CD4-positive, alpha-beta T cell (primary cell): Measurements from ENCODE around the gene RADIL. TPM values are rescaled to one million over a fixed set of nuclear protein-coding genes. Genes with fewer than 3 reads are reported as not detected.

Experiments used
- ATAC-seq: fragments of 200-7000 bp; cut with Tn5 transposase; one replicate; pipeline ENCODE4 v1.10.0; 2022; ENCODE audit warnings: mild to moderate bottlenecking; ENCODE audit not compliant: poor library complexity
- CTCF ChIA-PET: fragments of 350-600 bp; sonication (Branson Sonifier 250); formaldehyde crosslinking; loops from one replicate; lab custom pipeline; 2021; ENCODE audit warnings: antibody characterized with exemption, inconsistent platforms; lab: Charles Lee
- POLR2A ChIA-PET: fragments of 350-600 bp; sonication (Branson Sonifier 250); formaldehyde crosslinking; loops from one replicate; lab custom pipeline; 2021; ENCODE audit warnings: antibody characterized with exemption, inconsistent platforms; lab: Charles Lee
- DNase-seq, 14 experiments: peaks; one replicate each; pipeline ENCODE4 v3.0.0-alpha.2; 2013 to 2020; ENCODE audit warnings: mixed read lengths in 2 of 14
- H3K27ac ChIP-seq, 2 donors: one replicate each; pipeline versions ENCODE4 v1.5.1 to v1.7.0; 2013; ENCODE audit warnings: low read length in 2 of 2, low read depth in 1 of 2, mild to moderate bottlenecking in 1 of 2
- H3K27me3 ChIP-seq, 2 experiments: 1 replicate in 1 of 2; 2 replicates in 1 of 2; pipeline versions ENCODE4 v1.6.1 to v1.7.0; 2013; ENCODE audit warnings: low read length in 2 of 2, control low read depth in 1 of 2, mild to moderate bottlenecking in 1 of 2, moderate library complexity in 1 of 2; ENCODE audit not compliant: insufficient read depth in 2 of 2, control insufficient read depth in 1 of 2
- H3K36me3 ChIP-seq: one replicate; pipeline ENCODE4 v1.6.1; 2013; ENCODE audit warnings: low read length, control low read depth; ENCODE audit not compliant: insufficient read depth
- H3K4me1 ChIP-seq: one replicate; pipeline ENCODE4 v1.6.1; 2013; ENCODE audit warnings: low read length, control low read depth; ENCODE audit not compliant: insufficient read depth
- H3K4me3 ChIP-seq: one replicate; pipeline ENCODE4 v1.5.1; 2013; ENCODE audit warnings: mild to moderate bottlenecking, low read length, moderate library complexity
- H3K9me3 ChIP-seq, 2 experiments: 1 replicate in 1 of 2; 2 replicates in 1 of 2; pipeline versions ENCODE4 v1.6.1 to v1.7.0; 2013; ENCODE audit warnings: low read length in 2 of 2, mild to moderate bottlenecking in 2 of 2, control low read depth in 1 of 2, moderate library complexity in 1 of 2; ENCODE audit not compliant: control insufficient read depth in 1 of 2, insufficient read depth in 1 of 2
- H3K27ac Mint-ChIP-seq: one replicate; pipeline ENCODE4 v1.8.0; 2020; ENCODE audit warnings: mixed read lengths
- H3K27me3 Mint-ChIP-seq: one replicate; pipeline ENCODE4 v1.8.0; 2021; ENCODE audit warnings: mixed read lengths
- H3K36me3 Mint-ChIP-seq: one replicate; pipeline ENCODE4 v1.8.0; 2021; ENCODE audit warnings: low read depth, mixed read lengths
- H3K4me1 Mint-ChIP-seq: one replicate; pipeline ENCODE4 v1.8.0; 2021; ENCODE audit warnings: low read depth, mixed read lengths
- H3K4me3 Mint-ChIP-seq: one replicate; pipeline ENCODE4 v1.8.0; 2020; ENCODE audit warnings: mild to moderate bottlenecking, mixed read lengths
- H3K9me3 Mint-ChIP-seq: one replicate; pipeline ENCODE4 v1.8.0; 2020; ENCODE audit warnings: mixed read lengths
- intact Hi-C, 2 experiments: fragments of 100-400 bp; cut with DNase I in 1 of 2; cut with micrococcal nuclease in 1 of 2; formaldehyde crosslinking; loops; one replicate each; pipeline versions ENCODE4 v1.15.1 to v1.9.0; 2023 to 2025; cut with DNase I, micrococcal nuclease
- total RNA-seq, 174 experiments: library from RNA in 2 of 174; stranded (reverse) in 2 of 174; gene quantifications; one replicate each; pipeline ENCODE4 v1.2.3 and lab custom pipeline; 2021 to 2026
- TF ChIP-seq, protein P1 (sequence below): fragments of 200-600 bp; IDR thresholded peaks from one replicate; pipeline ENCODE4 v1.8.0; 2022; ENCODE audit warnings: antibody characterized with exemption, mild to moderate bottlenecking

The RADIL gene
- total RNA-seq, 2 experiments from 2014 or later: not detected

DNA sequence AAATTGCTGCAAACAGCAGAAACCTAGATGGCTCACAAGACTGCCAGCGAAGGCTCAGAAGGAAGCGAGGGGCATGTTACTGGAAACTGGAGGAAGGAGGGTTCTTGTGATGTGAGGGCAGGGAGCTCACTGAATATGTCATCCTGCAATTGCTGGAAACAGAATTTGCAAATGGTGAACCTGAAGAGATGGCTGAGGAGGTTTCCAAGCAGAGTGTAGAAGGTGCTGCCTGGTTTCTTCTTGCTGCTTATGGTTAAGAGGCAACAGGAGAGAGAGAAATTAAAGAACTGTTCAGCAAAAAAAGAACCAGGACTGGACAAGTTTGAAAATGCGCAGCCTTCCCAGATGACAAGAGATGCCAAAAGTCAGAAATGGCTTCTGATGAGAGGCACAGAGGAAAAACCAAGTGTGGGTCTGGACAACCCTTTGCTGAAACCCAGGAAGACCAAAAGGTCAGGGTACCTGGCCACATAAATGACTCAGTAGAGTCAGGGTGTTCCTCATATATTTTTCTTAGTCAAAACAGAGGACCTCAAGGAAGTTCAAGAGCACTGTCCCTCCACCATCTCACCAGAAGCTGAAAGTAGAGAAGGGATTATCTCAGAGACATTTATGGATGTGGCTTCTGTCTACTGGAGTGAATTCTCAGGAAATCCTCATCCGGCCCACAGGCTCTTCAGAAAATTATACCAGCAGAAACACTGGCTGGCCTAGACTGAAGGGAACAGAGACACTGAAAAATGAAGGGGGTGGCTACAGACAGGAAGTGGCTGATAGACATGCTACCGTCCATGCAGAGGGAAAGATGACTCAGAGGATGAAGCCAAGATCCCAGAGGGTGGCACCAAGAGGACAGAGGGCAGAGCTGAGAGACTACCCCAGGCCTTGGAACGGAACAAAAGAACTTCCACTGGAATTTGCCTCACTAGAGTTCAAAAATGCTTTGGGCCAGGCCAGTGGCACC lies 31.8 kb downstream of the RADIL start:
- Mint-ChIP-seq H3K36me3 (no peaks in the 10 kb centered on the region), H3K4me3 (no peak overlapping the region), H3K27ac (no peak overlapping the region), H3K4me1 (no peaks in the 10 kb centered on the region), H3K27me3 (no peaks in the 10 kb centered on the region), H3K9me3 (no peaks in the 10 kb centered on the region)
- TF ChIP-seq, protein P1, sequence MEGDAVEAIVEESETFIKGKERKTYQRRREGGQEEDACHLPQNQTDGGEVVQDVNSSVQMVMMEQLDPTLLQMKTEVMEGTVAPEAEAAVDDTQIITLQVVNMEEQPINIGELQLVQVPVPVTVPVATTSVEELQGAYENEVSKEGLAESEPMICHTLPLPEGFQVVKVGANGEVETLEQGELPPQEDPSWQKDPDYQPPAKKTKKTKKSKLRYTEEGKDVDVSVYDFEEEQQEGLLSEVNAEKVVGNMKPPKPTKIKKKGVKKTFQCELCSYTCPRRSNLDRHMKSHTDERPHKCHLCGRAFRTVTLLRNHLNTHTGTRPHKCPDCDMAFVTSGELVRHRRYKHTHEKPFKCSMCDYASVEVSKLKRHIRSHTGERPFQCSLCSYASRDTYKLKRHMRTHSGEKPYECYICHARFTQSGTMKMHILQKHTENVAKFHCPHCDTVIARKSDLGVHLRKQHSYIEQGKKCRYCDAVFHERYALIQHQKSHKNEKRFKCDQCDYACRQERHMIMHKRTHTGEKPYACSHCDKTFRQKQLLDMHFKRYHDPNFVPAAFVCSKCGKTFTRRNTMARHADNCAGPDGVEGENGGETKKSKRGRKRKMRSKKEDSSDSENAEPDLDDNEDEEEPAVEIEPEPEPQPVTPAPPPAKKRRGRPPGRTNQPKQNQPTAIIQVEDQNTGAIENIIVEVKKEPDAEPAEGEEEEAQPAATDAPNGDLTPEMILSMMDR: no peak
- H3K9me3 ChIP-seq: peaks cover 0 to 7% of the 10 kb centered on the region in 2 experiments
- H3K4me3 ChIP-seq: no peak overlapping the region
- H3K27me3 ChIP-seq: no peaks in the 10 kb centered on the region
- DNase-seq (no peak), ATAC-seq (no peak)
- no peak overlapping the region for H3K27ac ChIP-seq
- no peaks in the 10 kb centered on the region for H3K36me3 ChIP-seq
- ChIA-PET CTCF (interaction anchor here (1.0 kb wide), 1 partner anchor 19 kb away, joined by 4 read pairs; no protein-coding TSS in a partner anchor), POLR2A (no interaction called here)
- intact Hi-C loops: no loop called here
- H3K4me1 ChIP-seq: no peaks in the 10 kb centered on the region

DNA sequence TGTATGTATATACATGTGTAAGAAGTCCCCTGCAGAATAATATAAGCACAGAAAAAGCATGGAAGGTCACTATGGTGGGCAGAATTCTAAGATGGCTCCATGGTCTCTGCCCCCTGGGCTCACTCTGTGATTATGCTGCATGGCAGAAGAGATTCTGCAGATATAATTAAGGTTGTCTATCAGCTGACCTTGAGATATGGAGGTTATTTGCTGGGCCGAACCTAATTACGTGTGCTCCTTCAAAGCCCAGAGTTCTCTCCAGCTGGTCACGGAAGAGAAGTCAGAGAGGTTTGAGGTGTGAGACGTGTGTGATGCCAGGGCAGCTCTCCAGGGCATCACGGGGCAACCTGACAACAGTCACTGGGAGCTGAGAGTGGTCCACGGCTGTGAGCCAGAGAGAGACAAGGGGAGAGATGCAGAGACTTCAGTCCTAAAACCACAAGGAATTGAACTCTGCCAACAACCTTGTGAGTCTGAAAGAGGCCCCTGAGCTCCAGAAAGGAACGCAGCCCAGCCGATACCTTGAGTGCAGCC lies 33.2 kb downstream of the RADIL start:
- no peak for ATAC-seq
- H3K4me3 Mint-ChIP-seq: no peak overlapping the region
- CTCF ChIA-PET: interaction anchor here (0.5 to 1.0 kb wide), 2 partner anchors 20 to 197 kb away, joined by 4 read pairs; no protein-coding TSS in a partner anchor

DNA sequence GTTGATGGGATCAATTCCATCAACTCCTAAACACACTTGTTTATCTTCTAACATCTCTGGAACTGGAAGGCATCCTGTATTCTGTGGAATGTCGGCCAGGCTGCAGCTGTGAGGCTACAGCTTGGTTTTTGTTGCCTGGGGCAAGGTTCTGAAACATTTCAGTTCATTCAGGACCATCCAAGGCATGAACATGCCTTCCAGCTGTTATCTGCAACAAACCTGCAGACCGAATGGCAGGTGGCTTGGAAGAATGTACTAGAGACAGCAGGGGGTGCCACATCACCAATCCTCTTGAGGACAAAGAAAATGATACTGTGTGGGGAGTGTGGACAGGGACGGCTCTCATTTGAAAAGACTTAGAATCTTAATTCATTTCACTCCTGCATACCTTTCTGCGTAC lies 34.1 kb downstream of the RADIL start:
- H3K36me3 Mint-ChIP-seq: no peaks in the 10 kb centered on the region
- no peak overlapping the region for H3K4me3 Mint-ChIP-seq
- Histone ChIP-seq H3K36me3 (no peaks in the 10 kb centered on the region), H3K4me1 (peaks cover 4% of the 10 kb centered on the region), H3K9me3 (peaks cover 0 to 7% of the 10 kb centered on the region in 2 experiments), H3K4me3 (no peak overlapping the region), H3K27ac (no peak overlapping the region), H3K27me3 (peaks cover 5 to 8% of the 10 kb centered on the region in 2 experiments)
- ChIA-PET CTCF (no interaction called here), POLR2A (no interaction called here)
- peaks cover 13% of the 10 kb centered on the region for H3K27me3 Mint-ChIP-seq
- H3K9me3 Mint-ChIP-seq: no peaks in the 10 kb centered on the region
- H3K4me1 Mint-ChIP-seq: no peaks in the 10 kb centered on the region
- no peak overlapping the region for H3K27ac Mint-ChIP-seq
- ATAC-seq: no peak
- intact Hi-C loops: loop anchor here in 1 of 2 experiments (5.0 kb wide), 2 partner anchors 238 to 323 kb away; no protein-coding TSS in a partner anchor
- TF ChIP-seq, protein P1: peak; percentile 27
- peak in 4 of 14 experiments; percentile 23 to 45 (median 32) for DNase-seq

More for the DNA sequence above, 33.2 kb downstream of the RADIL start:
- H3K27ac Mint-ChIP-seq: no peak overlapping the region
- Histone ChIP-seq H3K27me3 (peaks cover 0 to under 1% of the 10 kb centered on the region in 2 experiments), H3K27ac (no peak overlapping the region), H3K4me3 (no peak overlapping the region), H3K9me3 (peaks cover 0 to 7% of the 10 kb centered on the region in 2 experiments), H3K4me1 (peaks cover 4% of the 10 kb centered on the region), H3K36me3 (no peaks in the 10 kb centered on the region)
- H3K36me3 Mint-ChIP-seq: no peaks in the 10 kb centered on the region
- DNase-seq: no peak
- POLR2A ChIA-PET: no interaction called here
- H3K4me1 Mint-ChIP-seq: no peaks in the 10 kb centered on the region
- TF ChIP-seq, protein P1: no peak
- peaks cover 5% of the 10 kb centered on the region for H3K27me3 Mint-ChIP-seq
- no peaks in the 10 kb centered on the region for H3K9me3 Mint-ChIP-seq
- intact Hi-C loops: no loop called here
